Measurements from ENCODE around the gene ANKS3.

Gene ANKS3

GRCh38 chr16:4646773-4647643 is 87.1 kb downstream of the ANKS3 start:
- ATAC-seq: no peak

Data from activated CD4-positive, CD25-positive, alpha-beta regulatory T cell treated with anti-CD3 and anti-CD28 coated beads, Interleukin-2, amount 50 U/mL, for 24 hours (primary cell).